OCI-LY7 (cell line): ENCODE results near the gene FAM111A. TPM values are rescaled to one million over a fixed set of nuclear protein-coding genes. Genes with fewer than 3 reads are reported as not detected.

Experiments
- BruUV-seq: library from RNA; stranded (reverse); fragments of 400-500 nt; replicated peaks from 2 replicates; lab custom pipeline; 2021; lab: Mats Ljungman, UMichigan
- CTCF ChIA-PET: fragments of 300-600 bp; sonication (Branson Sonifier 250); formaldehyde crosslinking; loops from one replicate; lab custom pipeline; 2022; ENCODE audit warnings: antibody characterized with exemption; ENCODE audit not compliant: unreplicated experiment; lab: Charles Lee
- POLR2A ChIA-PET: fragments of 300-600 bp; sonication (Branson Sonifier 250); formaldehyde crosslinking; loops from one replicate; lab custom pipeline; 2022; ENCODE audit warnings: antibody characterized with exemption; lab: Charles Lee
- DNase-seq: peaks from one replicate; pipeline ENCODE4 v3.0.0-alpha.2; 2015; ENCODE audit warnings: low spot score
- H2AFZ ChIP-seq: fragments of 200-600 bp; sonication (generic), shearing (Covaris generic); 2 replicates; pipeline ENCODE4 v1.6.1; 2014; ENCODE audit warnings: mild to moderate bottlenecking, antibody characterized with exemption, low read length, moderate library complexity
- H3K27ac ChIP-seq: fragments of 200-600 bp; sonication (generic); 2 replicates; pipeline ENCODE4 v1.5.1; 2014; ENCODE audit warnings: mixed run types, low read depth, mild to moderate bottlenecking, moderate library complexity, low read length, inconsistent platforms; ENCODE audit not compliant: poor library complexity, severe bottlenecking
- H3K36me3 ChIP-seq: fragments of 200-600 bp; sonication (generic); 2 replicates; pipeline ENCODE4 v1.6.1; 2014; ENCODE audit warnings: mild to moderate bottlenecking, antibody characterized with exemption, low read length, moderate library complexity, mixed read lengths; ENCODE audit not compliant: insufficient read depth
- H3K4me1 ChIP-seq: fragments of 200-600 bp; sonication (generic); 2 replicates; pipeline ENCODE4 v1.5.1; 2014; ENCODE audit warnings: mild to moderate bottlenecking, low read length; ENCODE audit not compliant: insufficient read depth, poor library complexity, severe bottlenecking
- H3K4me2 ChIP-seq: fragments of 200-600 bp; sonication (generic); 2 replicates; pipeline ENCODE4 v1.6.1; 2014; ENCODE audit warnings: mild to moderate bottlenecking, low read length
- H3K4me3 ChIP-seq: fragments of 200-600 bp; sonication (generic); 2 replicates; pipeline ENCODE4 v1.5.1; 2014; ENCODE audit warnings: mild to moderate bottlenecking, low read depth, low read length; ENCODE audit not compliant: poor library complexity, severe bottlenecking
- H3K79me2 ChIP-seq: fragments of 200-600 bp; sonication (generic); 2 replicates; pipeline ENCODE4 v1.6.1; 2016; ENCODE audit warnings: low read depth, mild to moderate bottlenecking, low read length, moderate library complexity, mixed read lengths; ENCODE audit not compliant: insufficient read depth
- H3K9me2 ChIP-seq: fragments of 200-600 bp; sonication (generic); 2 replicates; pipeline ENCODE4 v1.6.1; 2016; ENCODE audit warnings: mild to moderate bottlenecking, low read length, mixed read lengths; ENCODE audit not compliant: insufficient read depth
- H3K9me3 ChIP-seq: fragments of 200-600 bp; sonication (generic); 2 replicates; pipeline ENCODE4 v1.6.1; 2014; ENCODE audit warnings: mild to moderate bottlenecking, mixed run types, low read length, mixed read lengths
- H4K20me1 ChIP-seq: fragments of 200-600 bp; sonication (generic); 2 replicates; pipeline ENCODE4 v1.6.1; 2014; ENCODE audit warnings: mild to moderate bottlenecking, antibody characterized with exemption, low read length, moderate library complexity, mixed read lengths; ENCODE audit not compliant: insufficient read depth
- EZH2phosphoT487 ChIP-seq: fragments of 200-600 bp; sonication (generic); IDR thresholded peaks from 2 replicates; pipeline ENCODE4 v1.6.1; 2018; ENCODE audit warnings: low read depth, borderline replicate concordance, mild to moderate bottlenecking, mixed run types, antibody characterized with exemption, low read length, moderate library complexity, mixed read lengths
- intact Hi-C: fragments of 100-400 bp; cut with micrococcal nuclease; formaldehyde crosslinking; loops from one replicate; pipeline ENCODE4 v1.10.0; 2022; ENCODE audit not compliant: unreplicated experiment
- total RNA-seq, 2 experiments: library from RNA; depleted of rRNA in 1 of 2; stranded (reverse); fragments of >200 nt in 1 of 2; shearing (Covaris generic) in 1 of 2; gene quantifications; 2 replicates each; pipeline ENCODE4 v1.2.3, GENCODE V29; 2014 to 2022
- TF ChIP-seq, protein P1 (sequence below): fragments of 200-600 bp; sonication (generic); conservative IDR thresholded peaks from 2 replicates; pipeline ENCODE4 v1.5.1; 2014; ENCODE audit warnings: mild to moderate bottlenecking, antibody characterized with exemption, low read length, moderate library complexity, mixed read lengths

Gene FAM111A
- total RNA-seq, 2 experiments from 2014 or later = 83.9 to 93.7 TPM

GRCh38 chr11:59180168-59180776 lies 37.6 kb downstream of the FAM111A start:
- intact Hi-C loops = no loop called here
- POLR2A ChIA-PET = no interaction called here
- Histone ChIP-seq H3K4me2 (no peak overlapping the region), H3K4me1 (peaks cover 13% of the 10 kb centered on the region), H2AFZ (no peak overlapping the region), H3K9me3 (0 out of 2 replicates have a peak, but pooled peaks cover 9% of the 10 kb centered on the region), H3K27ac (no peak overlapping the region), H3K9me2 (no peaks in the 10 kb centered on the region), H3K36me3 (no peaks in the 10 kb centered on the region; the same call in 1 of the 2 replicates), H3K4me3 (no peak overlapping the region), H3K79me2 (no peaks in the 10 kb centered on the region), H4K20me1 (no peaks in the 10 kb centered on the region)
- BruUV-seq = no TSS peak
- no peak for DNase-seq
- CTCF ChIA-PET = no interaction called here
- TF ChIP-seq EZH2phosphoT487 = no peak
- TF ChIP-seq, protein P1, sequence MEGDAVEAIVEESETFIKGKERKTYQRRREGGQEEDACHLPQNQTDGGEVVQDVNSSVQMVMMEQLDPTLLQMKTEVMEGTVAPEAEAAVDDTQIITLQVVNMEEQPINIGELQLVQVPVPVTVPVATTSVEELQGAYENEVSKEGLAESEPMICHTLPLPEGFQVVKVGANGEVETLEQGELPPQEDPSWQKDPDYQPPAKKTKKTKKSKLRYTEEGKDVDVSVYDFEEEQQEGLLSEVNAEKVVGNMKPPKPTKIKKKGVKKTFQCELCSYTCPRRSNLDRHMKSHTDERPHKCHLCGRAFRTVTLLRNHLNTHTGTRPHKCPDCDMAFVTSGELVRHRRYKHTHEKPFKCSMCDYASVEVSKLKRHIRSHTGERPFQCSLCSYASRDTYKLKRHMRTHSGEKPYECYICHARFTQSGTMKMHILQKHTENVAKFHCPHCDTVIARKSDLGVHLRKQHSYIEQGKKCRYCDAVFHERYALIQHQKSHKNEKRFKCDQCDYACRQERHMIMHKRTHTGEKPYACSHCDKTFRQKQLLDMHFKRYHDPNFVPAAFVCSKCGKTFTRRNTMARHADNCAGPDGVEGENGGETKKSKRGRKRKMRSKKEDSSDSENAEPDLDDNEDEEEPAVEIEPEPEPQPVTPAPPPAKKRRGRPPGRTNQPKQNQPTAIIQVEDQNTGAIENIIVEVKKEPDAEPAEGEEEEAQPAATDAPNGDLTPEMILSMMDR = no peak

DNA sequence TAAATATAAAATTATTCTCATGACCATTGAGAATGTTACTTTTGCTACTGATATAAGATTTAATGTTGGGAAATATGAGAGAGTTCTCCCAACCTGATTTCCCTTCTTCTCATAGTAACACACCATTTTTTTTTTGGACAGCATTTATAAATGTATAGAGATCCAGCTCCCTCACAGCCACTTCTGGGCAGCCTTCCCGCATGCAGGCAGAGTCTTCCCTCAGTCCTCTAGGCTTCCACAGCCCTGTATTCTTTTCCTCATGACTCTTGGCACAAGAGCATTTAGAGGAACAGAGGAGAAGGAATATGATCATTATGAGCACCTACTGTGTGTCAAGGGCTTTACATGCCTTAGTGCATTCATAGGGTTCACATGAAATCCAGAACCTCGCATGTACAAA lies 38.3 kb downstream of the FAM111A start:
- H3K9me3 ChIP-seq = 0 out of 2 replicates have a peak, but pooled peaks cover 9% of the 10 kb centered on the region
- H3K27ac ChIP-seq = no peak overlapping the region
- POLR2A ChIA-PET = no interaction called here
- H2AFZ ChIP-seq = no peak overlapping the region
- intact Hi-C loops = no loop called here
- no peak for TF ChIP-seq EZH2phosphoT487
- no TSS peak for BruUV-seq
- H3K9me2 ChIP-seq = no peaks in the 10 kb centered on the region
- H3K4me1 ChIP-seq = peaks cover 13% of the 10 kb centered on the region
- H3K36me3 ChIP-seq = no peaks in the 10 kb centered on the region; the same call in 1 of the 2 replicates
- no peaks in the 10 kb centered on the region for H3K79me2 ChIP-seq
- no peaks in the 10 kb centered on the region for H4K20me1 ChIP-seq
- CTCF ChIA-PET = no interaction called here
- no peak overlapping the region for H3K4me2 ChIP-seq
- no peak for DNase-seq
- H3K4me3 ChIP-seq = no peak overlapping the region

DNA sequence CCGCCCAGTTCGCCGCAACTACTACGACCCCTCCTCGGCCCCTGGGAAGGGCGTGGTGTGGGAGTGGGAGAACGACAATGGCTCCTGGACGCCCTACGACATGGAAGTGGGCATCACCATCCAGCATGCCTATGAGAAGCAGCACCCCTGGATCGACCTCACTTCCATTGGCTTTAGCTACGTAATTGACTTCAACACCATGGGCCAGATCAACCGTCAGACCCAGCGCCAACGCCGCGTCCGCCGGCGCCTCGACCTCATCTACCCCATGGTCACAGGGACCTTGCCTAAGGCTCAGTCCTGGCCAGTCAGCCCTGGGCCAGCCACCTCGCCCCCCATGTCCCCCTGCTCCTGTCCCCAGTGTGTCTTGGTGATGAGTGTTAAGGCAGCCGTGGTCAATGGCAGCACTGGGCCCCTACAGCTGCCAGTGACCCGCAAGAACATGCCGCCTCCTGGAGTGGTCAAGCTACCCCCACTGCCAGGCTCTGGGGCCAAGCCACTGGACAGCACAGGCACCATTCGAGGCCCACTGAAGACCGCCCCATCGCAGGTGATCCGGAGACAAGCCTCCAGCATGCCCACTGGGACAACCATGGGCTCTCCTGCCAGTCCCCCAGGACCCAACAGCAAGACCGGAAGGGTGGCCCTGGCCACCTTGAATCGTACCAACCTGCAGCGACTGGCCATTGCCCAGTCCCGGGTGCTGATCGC lies 39.2 kb downstream of the FAM111A start:
- Histone ChIP-seq H3K4me1 (peaks cover 13% of the 10 kb centered on the region), H3K9me2 (no peaks in the 10 kb centered on the region), H3K79me2 (no peaks in the 10 kb centered on the region), H3K4me2 (no peak overlapping the region), H3K4me3 (no peak overlapping the region), H3K36me3 (no peaks in the 10 kb centered on the region; the same call in 1 of the 2 replicates), H4K20me1 (no peaks in the 10 kb centered on the region), H3K27ac (no peak overlapping the region), H3K9me3 (0 out of 2 replicates have a peak, but pooled peaks cover 9% of the 10 kb centered on the region), H2AFZ (no peak overlapping the region)
- TF ChIP-seq EZH2phosphoT487 = no peak
- TF ChIP-seq, protein P1 = no peak
- intact Hi-C loops = no loop called here
- no peak for DNase-seq
- POLR2A ChIA-PET = interaction anchor here (0.7 kb wide), 1 partner anchor 21 kb away, joined by 4 read pairs; no protein-coding TSS in a partner anchor
- BruUV-seq = no TSS peak
- CTCF ChIA-PET = no interaction called here
